ENCODE results near the gene CSRP2.

The CSRP2 gene

GRCh38 chr12:76856018-76856644, 22.7 kb downstream of the CSRP2 start:
- DNase-seq (ENCODE audit: extremely low spot score) = no peak
- no peak for TF ChIP-seq CTCF (IDR thresholded peaks at IDR 0.05; ENCODE audit: control extremely low read depth, extremely low read depth, low read depth, missing control alignments)
- ChIA-PET CTCF (interaction anchor here (0.9 to 1.6 kb wide), 3 partner anchors 10 to 71 kb away, joined by 3 to 6 read pairs (median 3); no protein-coding TSS in a partner anchor), POLR2A (no interaction called here)

DNA sequence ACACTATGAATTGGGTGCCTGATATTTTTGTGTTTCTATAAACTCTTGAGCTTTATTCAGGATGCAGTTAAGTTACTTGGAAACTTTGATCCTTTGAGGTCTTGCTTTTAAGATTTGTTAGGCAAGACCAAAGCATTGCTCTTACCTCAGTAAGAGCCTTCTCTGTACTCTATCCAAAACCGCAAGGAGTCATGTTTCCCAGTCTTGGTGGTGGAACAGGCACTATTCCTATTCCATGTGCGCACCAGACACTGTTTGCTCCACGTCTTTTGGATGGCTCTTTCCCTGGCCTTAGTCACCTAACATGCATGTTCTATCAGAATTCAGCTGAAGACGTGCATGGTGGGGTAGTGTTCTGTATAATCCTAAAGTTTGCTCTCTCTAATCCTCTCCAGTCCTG, 23.5 kb downstream of the CSRP2 start:
- no peak for TF ChIP-seq CTCF (IDR thresholded peaks at IDR 0.05; ENCODE audit: control extremely low read depth, extremely low read depth, low read depth, missing control alignments)
- ChIA-PET POLR2A (no interaction called here), CTCF (interaction anchor here (0.6 to 1.6 kb wide), 5 partner anchors 11 to 70 kb away, joined by 3 to 6 read pairs (median 3); no protein-coding TSS in a partner anchor)
- DNase-seq (ENCODE audit: extremely low spot score) = no peak

GRCh38 chr12:76852106-76852505, 26.7 kb downstream of the CSRP2 start:
- DNase-seq (ENCODE audit: extremely low spot score) = no peak
- POLR2A ChIA-PET = no interaction called here
- CTCF ChIA-PET = no interaction called here
- no peak for TF ChIP-seq CTCF (IDR thresholded peaks at IDR 0.05; ENCODE audit: control extremely low read depth, extremely low read depth, low read depth, missing control alignments)

DNA sequence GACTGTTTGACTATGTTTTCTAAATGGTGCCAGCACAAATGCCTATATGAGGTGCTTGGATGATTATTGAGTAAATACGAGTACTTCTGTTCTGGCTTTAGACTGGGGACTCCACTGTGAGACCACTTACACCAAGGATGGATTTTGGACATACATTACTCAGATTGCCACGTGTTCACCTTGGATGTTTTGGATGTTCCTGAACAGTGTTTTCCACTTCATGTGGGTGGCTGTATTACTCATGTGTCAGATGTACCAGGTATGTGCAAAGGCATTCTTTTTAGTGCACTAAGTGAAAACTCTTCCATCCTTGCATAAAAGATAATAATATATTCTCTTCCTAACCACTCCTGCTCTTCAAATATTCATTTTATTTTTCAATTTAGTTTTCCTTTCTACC, 30.7 kb downstream of the CSRP2 start:
- ChIA-PET POLR2A (no interaction called here), CTCF (interaction anchor here (1.6 kb wide), 1 partner anchor 28 kb away, joined by 3 read pairs; no protein-coding TSS in a partner anchor)
- DNase-seq (ENCODE audit: extremely low spot score) = no peak
- no peak for TF ChIP-seq CTCF (IDR thresholded peaks at IDR 0.05; ENCODE audit: control extremely low read depth, extremely low read depth, low read depth, missing control alignments)

DNA sequence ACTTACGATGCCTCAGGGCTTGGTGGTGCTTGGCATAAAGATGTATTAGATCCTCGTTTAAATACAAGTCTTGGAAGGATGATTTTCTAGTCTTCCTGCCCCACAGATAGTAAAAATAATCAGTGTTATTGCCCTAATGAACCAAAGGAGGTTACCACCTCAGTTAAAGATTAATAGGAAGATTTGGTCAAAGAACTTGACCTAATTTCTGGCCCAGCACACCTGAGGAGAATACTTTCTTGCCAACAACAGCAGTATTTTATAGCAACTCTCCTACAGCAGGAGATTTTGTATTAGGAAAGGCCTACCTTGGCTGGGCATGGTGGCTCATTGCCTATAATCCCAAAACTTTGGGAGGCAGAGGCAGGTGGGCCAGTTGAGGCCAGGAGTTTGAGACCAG, 31.6 kb downstream of the CSRP2 start:
- TF ChIP-seq CTCF (IDR thresholded peaks at IDR 0.05; ENCODE audit: control extremely low read depth, extremely low read depth, low read depth, missing control alignments) = no peak
- POLR2A ChIA-PET = no interaction called here
- CTCF ChIA-PET = interaction anchor here (1.6 kb wide), 1 partner anchor 27 kb away, joined by 3 read pairs; no protein-coding TSS in a partner anchor
- DNase-seq (ENCODE audit: extremely low spot score) = no peak

GRCh38 chr12:76836633-76837032, 42.2 kb downstream of the CSRP2 start:
- POLR2A ChIA-PET = no interaction called here
- no peak for DNase-seq (ENCODE audit: extremely low spot score)
- no peak for TF ChIP-seq CTCF (IDR thresholded peaks at IDR 0.05; ENCODE audit: control extremely low read depth, extremely low read depth, low read depth, missing control alignments)
- CTCF ChIA-PET = interaction anchor here (1.0 to 1.5 kb wide), 4 partner anchors 13 to 174 kb away, joined by 3 to 4 read pairs (median 3); no protein-coding TSS in a partner anchor

Data from GM10248 (cell line).